CD4-positive, alpha-beta T cell (primary cell): Measurements from ENCODE around the gene IGF1R. TPM values are rescaled to one million over a fixed set of nuclear protein-coding genes. Genes with fewer than 3 reads are reported as not detected.

Experiments
- ATAC-seq: fragments of 200-7000 bp; cut with Tn5 transposase; one replicate; pipeline ENCODE4 v1.10.0; 2022; ENCODE audit warnings: mild to moderate bottlenecking; ENCODE audit not compliant: poor library complexity
- CTCF ChIA-PET: fragments of 350-600 bp; sonication (Branson Sonifier 250); formaldehyde crosslinking; loops from one replicate; lab custom pipeline; 2021; ENCODE audit warnings: antibody characterized with exemption, inconsistent platforms; lab: Charles Lee
- POLR2A ChIA-PET: fragments of 350-600 bp; sonication (Branson Sonifier 250); formaldehyde crosslinking; loops from one replicate; lab custom pipeline; 2021; ENCODE audit warnings: antibody characterized with exemption, inconsistent platforms; lab: Charles Lee
- DNase-seq, 14 experiments: peaks; one replicate each; pipeline ENCODE4 v3.0.0-alpha.2; 2013 to 2020; ENCODE audit warnings: mixed read lengths in 2 of 14
- H3K27ac ChIP-seq, 2 donors: one replicate each; pipeline versions ENCODE4 v1.5.1 to v1.7.0; 2013; ENCODE audit warnings: low read length in 2 of 2, low read depth in 1 of 2, mild to moderate bottlenecking in 1 of 2
- H3K27me3 ChIP-seq, 2 experiments: 1 replicate in 1 of 2; 2 replicates in 1 of 2; pipeline versions ENCODE4 v1.6.1 to v1.7.0; 2013; ENCODE audit warnings: low read length in 2 of 2, control low read depth in 1 of 2, mild to moderate bottlenecking in 1 of 2, moderate library complexity in 1 of 2; ENCODE audit not compliant: insufficient read depth in 2 of 2, control insufficient read depth in 1 of 2
- H3K36me3 ChIP-seq: one replicate; pipeline ENCODE4 v1.6.1; 2013; ENCODE audit warnings: low read length, control low read depth; ENCODE audit not compliant: insufficient read depth
- H3K4me1 ChIP-seq: one replicate; pipeline ENCODE4 v1.6.1; 2013; ENCODE audit warnings: low read length, control low read depth; ENCODE audit not compliant: insufficient read depth
- H3K4me3 ChIP-seq: one replicate; pipeline ENCODE4 v1.5.1; 2013; ENCODE audit warnings: mild to moderate bottlenecking, low read length, moderate library complexity
- H3K9me3 ChIP-seq, 2 experiments: 1 replicate in 1 of 2; 2 replicates in 1 of 2; pipeline versions ENCODE4 v1.6.1 to v1.7.0; 2013; ENCODE audit warnings: low read length in 2 of 2, mild to moderate bottlenecking in 2 of 2, control low read depth in 1 of 2, moderate library complexity in 1 of 2; ENCODE audit not compliant: control insufficient read depth in 1 of 2, insufficient read depth in 1 of 2
- H3K27ac Mint-ChIP-seq: one replicate; pipeline ENCODE4 v1.8.0; 2020; ENCODE audit warnings: mixed read lengths
- H3K27me3 Mint-ChIP-seq: one replicate; pipeline ENCODE4 v1.8.0; 2021; ENCODE audit warnings: mixed read lengths
- H3K36me3 Mint-ChIP-seq: one replicate; pipeline ENCODE4 v1.8.0; 2021; ENCODE audit warnings: low read depth, mixed read lengths
- H3K4me1 Mint-ChIP-seq: one replicate; pipeline ENCODE4 v1.8.0; 2021; ENCODE audit warnings: low read depth, mixed read lengths
- H3K4me3 Mint-ChIP-seq: one replicate; pipeline ENCODE4 v1.8.0; 2020; ENCODE audit warnings: mild to moderate bottlenecking, mixed read lengths
- H3K9me3 Mint-ChIP-seq: one replicate; pipeline ENCODE4 v1.8.0; 2020; ENCODE audit warnings: mixed read lengths
- CTCF ChIP-seq: fragments of 200-600 bp; IDR thresholded peaks from one replicate; pipeline ENCODE4 v1.8.0; 2022; ENCODE audit warnings: antibody characterized with exemption, mild to moderate bottlenecking
- intact Hi-C, 2 experiments: fragments of 100-400 bp; cut with DNase I in 1 of 2; cut with micrococcal nuclease in 1 of 2; formaldehyde crosslinking; loops; one replicate each; pipeline versions ENCODE4 v1.15.1 to v1.9.0; 2023 to 2025; cut with DNase I, micrococcal nuclease
- total RNA-seq, 174 experiments: library from RNA in 2 of 174; stranded (reverse) in 2 of 174; gene quantifications; one replicate each; pipeline ENCODE4 v1.2.3 and lab custom pipeline; 2021 to 2026

Gene IGF1R
- total RNA-seq, 2 experiments from 2014 or later: 39.2 to 40.3 TPM

GRCh38 chr15:98956796-98957553 lies 308.6 kb downstream of the IGF1R start:
- H3K4me3 ChIP-seq: no peak overlapping the region
- H3K27me3 Mint-ChIP-seq: no peaks in the 10 kb centered on the region
- H3K9me3 Mint-ChIP-seq: peaks cover 3% of the 10 kb centered on the region
- ATAC-seq (no peak), DNase-seq (no peak)
- H3K36me3 ChIP-seq: peaks cover 20% of the 10 kb centered on the region
- no peak overlapping the region for H3K27ac ChIP-seq
- peaks cover 12% of the 10 kb centered on the region for H3K4me1 Mint-ChIP-seq
- peaks cover 71% of the 10 kb centered on the region for H3K36me3 Mint-ChIP-seq
- CTCF ChIA-PET: no interaction called here
- intact Hi-C loops: no loop called here
- H3K27me3 ChIP-seq: no peaks in the 10 kb centered on the region
- TF ChIP-seq CTCF: no peak
- no peak overlapping the region for H3K27ac Mint-ChIP-seq
- H3K9me3 ChIP-seq: peaks cover 0 to 21% of the 10 kb centered on the region in 2 experiments
- peaks cover 9% of the 10 kb centered on the region for H3K4me1 ChIP-seq
- POLR2A ChIA-PET: no interaction called here
- no peak overlapping the region for H3K4me3 Mint-ChIP-seq

GRCh38 chr15:98957655-98958054 lies 309.3 kb downstream of the IGF1R start:
- H3K4me3 ChIP-seq: no peak overlapping the region
- intact Hi-C loops: no loop called here
- peaks cover 20% of the 10 kb centered on the region for H3K36me3 ChIP-seq
- no peak overlapping the region for H3K27ac ChIP-seq
- peaks cover 0 to 23% of the 10 kb centered on the region in 2 experiments for H3K9me3 ChIP-seq
- ChIA-PET CTCF (no interaction called here), POLR2A (no interaction called here)
- no peak for TF ChIP-seq CTCF
- no peak overlapping the region for H3K27ac Mint-ChIP-seq
- H3K4me1 ChIP-seq: peaks cover 7% of the 10 kb centered on the region
- H3K4me3 Mint-ChIP-seq: no peak overlapping the region
- H3K36me3 Mint-ChIP-seq: peaks cover 73% of the 10 kb centered on the region
- H3K9me3 Mint-ChIP-seq: peaks cover 3% of the 10 kb centered on the region
- DNase-seq: no peak
- no peaks in the 10 kb centered on the region for H3K27me3 Mint-ChIP-seq
- H3K4me1 Mint-ChIP-seq: peaks cover 5% of the 10 kb centered on the region
- H3K27me3 ChIP-seq: no peaks in the 10 kb centered on the region
- ATAC-seq: no peak

GRCh38 chr15:98958076-98958475 lies 309.7 kb downstream of the IGF1R start:
- DNase-seq (no peak), ATAC-seq (no peak)
- no peak overlapping the region for H3K27ac ChIP-seq
- ChIA-PET CTCF (no interaction called here), POLR2A (no interaction called here)
- H3K9me3 Mint-ChIP-seq: peaks cover 3% of the 10 kb centered on the region
- H3K27me3 ChIP-seq: no peaks in the 10 kb centered on the region
- intact Hi-C loops: no loop called here
- no peak for TF ChIP-seq CTCF
- peaks cover 0 to 23% of the 10 kb centered on the region in 2 experiments for H3K9me3 ChIP-seq
- H3K4me1 ChIP-seq: peaks cover 4% of the 10 kb centered on the region
- no peak overlapping the region for H3K4me3 Mint-ChIP-seq
- H3K4me1 Mint-ChIP-seq: peaks cover under 1% of the 10 kb centered on the region
- H3K27me3 Mint-ChIP-seq: no peaks in the 10 kb centered on the region
- no peak overlapping the region for H3K27ac Mint-ChIP-seq
- peaks cover 73% of the 10 kb centered on the region for H3K36me3 Mint-ChIP-seq
- H3K4me3 ChIP-seq: no peak overlapping the region
- peaks cover 20% of the 10 kb centered on the region for H3K36me3 ChIP-seq
